ENCODE measurements around the gene NF2.
"Not testable (repeated sequence)": the region's sequence is repeated elsewhere in the genome, so short reads cannot be mapped to it uniquely, and the experiment has no call there.

The NF2 gene
- total RNA-seq, result 76.3 to 80.6 reads per million in 2 donors

GRCh38 chr22:29603358-29604075, at the start of gene NF2:
NF2 (plus strand) TSS chr22:29603633; CDS start chr22:29603999, 366 bp downstream.
- DNase-seq, result peak; percentile 95

GRCh38 chr22:29555065-29555644, 48.3 kb upstream of the NF2 start:
- no peak for DNase-seq

- DNase-seq, result no peak
These were observed 44.4 kb upstream of the NF2 start for GRCh38 chr22:29559030-29559429.

- DNase-seq, result no peak
These were observed 43.6 kb upstream of the NF2 start for GRCh38 chr22:29559853-29560252.

GRCh38 chr22:29563652-29564460, 39.6 kb upstream of the NF2 start:
- no peak for DNase-seq

DNA sequence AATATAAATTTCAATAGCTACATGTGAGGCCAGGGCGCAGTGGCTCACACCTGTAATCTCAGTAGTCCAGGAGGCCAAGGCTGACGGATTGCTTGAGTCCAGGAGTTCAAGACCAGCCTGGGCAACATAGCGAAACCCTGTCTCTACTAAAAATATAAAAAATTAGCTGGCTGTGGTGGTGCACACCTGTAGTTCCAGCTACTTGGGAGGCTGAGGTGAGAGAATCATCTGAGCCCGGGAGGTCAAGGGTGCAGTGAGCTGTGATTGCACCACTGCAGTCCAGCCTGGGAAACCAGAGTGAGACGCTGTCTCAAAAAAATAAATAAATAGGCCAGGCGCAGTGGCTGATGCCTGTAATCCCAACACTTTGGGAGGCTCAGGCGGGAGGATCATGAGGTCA, 36.9 kb upstream of the NF2 start:
- DNase-seq, result not testable (repeated sequence)

DNA sequence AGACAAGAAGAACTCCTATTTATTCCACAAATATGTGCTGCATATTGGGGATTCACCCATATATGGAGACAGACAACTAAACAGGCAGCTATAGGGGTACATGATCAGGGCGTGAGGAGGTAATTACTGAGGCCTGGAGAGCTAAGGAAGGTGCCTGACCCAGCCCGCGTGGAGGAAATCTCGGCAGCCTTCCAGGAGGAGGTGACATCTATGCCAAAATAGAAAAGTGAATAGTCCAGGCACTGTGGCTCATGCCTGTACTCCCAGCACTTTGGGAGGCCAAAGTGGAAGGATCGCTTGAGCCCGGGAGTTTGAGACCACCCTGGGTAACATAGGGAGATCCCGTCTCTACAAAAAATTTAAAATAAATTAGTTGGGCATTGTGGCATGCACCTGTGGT, 36.1 kb upstream of the NF2 start:
- no peak for DNase-seq

DNA sequence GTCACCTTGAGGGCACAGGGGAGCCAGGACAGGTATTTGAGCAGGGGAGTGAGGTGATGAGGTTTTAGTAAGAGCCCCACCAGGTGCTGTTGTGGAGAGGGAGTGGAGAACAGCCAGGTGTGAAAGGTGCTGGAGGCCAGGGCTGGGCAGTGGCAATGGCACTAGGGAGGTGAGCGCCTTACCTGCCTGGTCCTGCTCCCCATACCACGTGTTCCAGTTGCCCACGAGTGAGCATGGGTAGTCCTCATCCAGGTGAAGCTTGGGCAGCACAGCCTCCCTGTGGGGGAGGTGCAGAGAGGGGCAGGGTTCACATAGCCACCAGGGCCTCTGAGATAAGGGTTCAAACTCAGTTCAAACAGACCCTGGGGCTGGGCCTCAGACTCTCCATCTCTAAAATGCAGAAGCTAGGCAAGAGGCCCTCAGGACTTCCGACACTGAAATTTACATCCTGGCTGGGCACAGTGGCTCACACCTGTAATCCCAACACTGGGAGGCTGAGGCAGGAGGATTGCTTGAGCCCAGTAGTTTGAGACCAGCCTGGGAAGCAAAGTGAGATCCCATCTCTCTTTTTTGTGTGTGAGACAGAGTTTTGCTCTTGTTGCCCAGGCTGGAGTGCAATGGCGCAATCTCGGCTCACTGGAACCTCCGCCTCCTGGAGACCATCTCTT, 34.3 kb upstream of the NF2 start:
- no peak for DNase-seq

GRCh38 chr22:29570456-29570855, 33.0 kb upstream of the NF2 start:
- DNase-seq, result no peak

DNA sequence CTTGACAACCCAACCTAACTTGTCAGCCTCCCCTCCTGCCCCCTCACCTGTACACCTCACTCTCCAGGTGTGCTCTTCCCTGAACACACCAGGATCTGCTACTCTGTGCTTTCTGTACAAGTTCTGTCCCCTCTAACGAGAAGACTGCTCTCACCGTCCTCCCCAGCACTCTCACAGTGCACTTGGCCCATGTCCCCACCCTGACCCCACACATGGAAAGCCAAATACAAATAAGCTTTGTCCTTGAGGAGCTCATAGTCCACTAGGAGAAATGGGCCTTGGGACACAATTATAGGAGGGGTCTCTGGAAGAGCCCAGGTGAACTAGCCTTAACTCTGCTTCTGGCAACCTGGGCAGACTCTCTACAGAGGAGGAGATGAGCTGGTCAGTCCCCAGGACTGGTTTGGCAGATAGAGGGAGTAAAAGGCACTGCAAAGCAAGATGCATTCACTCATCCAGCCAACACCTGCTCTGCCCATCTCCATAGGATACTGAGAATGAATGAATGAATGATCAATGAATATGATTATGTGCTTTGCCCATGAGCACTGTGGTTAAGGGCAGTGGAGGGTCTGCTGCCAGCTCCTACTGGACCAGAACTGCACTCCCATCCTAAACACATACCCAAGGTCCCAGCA, 32.4 kb upstream of the NF2 start:
- no peak for DNase-seq

DNA sequence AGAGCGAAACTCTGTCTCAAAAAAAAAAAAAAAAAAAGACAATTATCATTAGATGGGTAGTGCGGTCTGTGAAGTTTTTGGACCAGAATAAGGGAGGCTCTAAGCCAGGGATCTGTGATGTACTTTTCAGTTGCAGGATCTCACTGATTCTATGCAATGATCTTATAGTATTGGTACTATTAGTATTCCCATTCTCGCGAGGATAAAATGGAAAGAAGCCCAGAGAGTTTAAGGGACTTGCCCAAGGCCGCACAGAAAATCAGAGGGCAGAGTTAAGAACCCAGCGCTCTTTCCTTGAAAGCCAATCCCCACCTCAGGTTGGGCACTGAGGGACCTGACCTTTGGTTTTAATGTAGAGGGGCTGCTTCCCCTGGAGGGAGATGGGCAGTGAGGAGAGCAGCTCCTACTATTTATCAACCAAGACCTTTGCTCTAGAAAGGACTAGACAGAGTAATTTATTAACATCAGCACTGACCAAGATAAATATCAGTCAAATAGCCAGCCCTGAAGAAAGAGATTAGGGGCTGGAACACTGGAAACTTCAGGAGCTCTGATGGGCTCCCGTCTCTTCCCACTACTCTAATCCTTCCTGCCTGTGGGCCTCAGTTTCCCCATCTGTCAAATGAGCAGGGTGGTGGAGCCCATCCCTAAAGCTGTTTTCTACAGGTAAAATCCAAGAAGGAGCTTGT, 28.5 kb upstream of the NF2 start:
- DNase-seq, result no peak

- no peak for DNase-seq
These were observed 24.8 kb upstream of the NF2 start for GRCh38 chr22:29578462-29579200.

DNA sequence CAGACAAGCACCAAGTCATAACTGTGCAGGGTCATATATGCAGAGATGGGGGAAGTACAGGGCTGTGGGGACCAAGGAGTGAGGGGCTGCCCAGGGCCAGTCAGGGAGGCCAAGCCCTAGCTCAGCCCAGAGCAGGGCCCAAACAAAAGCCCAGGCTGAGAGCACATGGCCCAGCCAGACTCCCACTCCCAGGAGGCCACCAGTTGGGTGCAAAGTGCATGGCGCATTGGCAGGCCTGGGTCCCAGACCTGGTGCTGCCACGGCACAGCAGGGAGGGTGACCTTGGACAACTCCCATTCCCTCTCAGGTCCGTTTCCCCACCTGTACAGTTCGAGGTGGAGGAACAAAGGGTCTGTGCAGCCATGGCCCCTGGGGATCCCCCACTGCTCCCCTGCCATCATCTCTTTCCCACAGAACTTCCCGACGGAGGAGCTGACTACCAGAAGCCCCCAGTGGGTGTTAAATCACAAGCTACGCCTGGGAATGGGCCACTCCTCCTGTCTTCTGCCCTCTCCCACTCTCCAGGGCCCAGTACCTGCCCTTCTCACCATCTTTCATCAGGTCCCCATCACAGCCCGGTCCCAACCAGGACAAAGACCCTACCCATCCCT, 23.1 kb upstream of the NF2 start:
- DNase-seq, result no peak

GRCh38 chr22:29581799-29582198, 21.6 kb upstream of the NF2 start:
- DNase-seq, result no peak

- no peak for DNase-seq
These were observed 18.5 kb upstream of the NF2 start for GRCh38 chr22:29584975-29585374.

- DNase-seq, result not testable (repeated sequence)
These were observed 17.2 kb upstream of the NF2 start for GRCh38 chr22:29586193-29586705.

DNA sequence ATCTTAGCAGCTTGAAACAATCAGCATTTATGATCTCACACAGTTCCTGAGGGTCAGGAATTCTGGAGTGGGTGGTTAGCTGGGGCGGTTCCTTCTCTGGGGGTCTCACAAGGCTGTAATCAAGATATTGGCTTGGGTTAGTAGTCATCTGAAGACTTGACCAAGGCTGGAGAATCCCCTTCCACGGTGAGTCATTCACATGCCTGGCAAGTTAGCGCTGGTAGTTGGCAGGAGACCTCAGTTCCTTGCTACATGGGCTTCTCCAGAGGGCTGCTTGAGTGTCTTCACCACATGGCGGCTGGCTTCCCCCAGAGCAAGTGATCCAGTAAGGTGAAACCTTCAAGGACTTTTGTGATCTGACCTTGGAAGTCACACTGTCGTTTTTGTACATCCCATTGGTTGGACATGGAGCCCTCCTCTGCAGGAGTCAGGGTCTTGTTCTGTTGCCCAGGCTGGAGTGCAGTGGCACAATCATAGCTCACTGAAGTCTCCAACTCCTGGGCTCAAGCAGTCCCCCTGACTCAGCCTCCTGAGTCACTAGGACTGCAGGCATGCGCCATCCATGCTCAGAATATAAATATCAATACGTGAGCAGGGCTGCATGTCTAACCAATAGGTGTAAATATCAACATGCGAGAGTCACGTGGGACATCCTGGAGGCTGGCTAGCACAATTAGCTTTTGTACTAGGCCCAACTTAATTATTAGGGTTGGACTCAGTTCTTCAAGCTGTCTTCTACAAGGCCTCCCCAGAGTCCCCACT, 15.3 kb upstream of the NF2 start:
- no peak for DNase-seq

DNA sequence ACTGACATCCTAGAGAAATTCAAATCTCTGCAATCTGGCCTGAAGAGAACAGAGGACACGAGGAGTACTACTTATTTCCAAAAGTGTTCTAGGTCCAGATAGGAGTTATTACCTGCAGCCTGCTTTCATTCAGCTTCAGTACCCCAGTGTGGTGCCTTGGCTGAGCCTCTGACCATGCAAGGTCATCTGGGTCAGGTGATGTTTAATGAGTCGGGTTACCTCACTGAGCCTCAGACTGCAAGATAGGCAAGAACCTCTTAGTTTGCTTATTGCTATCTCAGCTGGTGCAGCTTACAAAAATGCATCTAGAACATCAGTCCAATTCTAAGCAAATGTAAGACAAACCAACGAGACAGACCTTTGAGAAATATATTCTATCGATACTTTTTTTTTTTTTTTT, 9.5 kb upstream of the NF2 start:
- DNase-seq, result no peak

GRCh38 chr22:29594447-29594846, 9.0 kb upstream of the NF2 start:
- not testable (repeated sequence) for DNase-seq

DNA sequence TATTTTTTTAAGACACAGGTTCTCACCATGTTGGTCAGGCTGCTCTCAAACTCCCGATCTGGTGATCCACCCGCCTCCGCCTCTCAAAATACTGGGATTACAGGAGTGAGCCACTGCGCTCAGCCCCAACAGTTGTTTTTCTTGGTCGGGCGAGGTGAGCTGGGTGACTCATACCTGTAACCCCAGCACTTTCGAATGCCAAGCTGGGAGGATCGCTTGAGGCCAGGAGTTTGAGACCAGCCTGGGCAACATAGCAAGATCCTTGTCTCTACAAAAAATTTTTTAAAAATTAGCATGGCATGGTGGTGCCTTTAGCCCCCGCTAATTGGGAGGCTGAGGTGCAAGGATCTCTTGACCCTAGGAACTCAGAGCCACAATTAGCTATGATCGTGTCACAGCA, 7.0 kb upstream of the NF2 start:
- no peak for DNase-seq
